ENCODE results near the gene CLK4.

The CLK4 gene

DNA sequence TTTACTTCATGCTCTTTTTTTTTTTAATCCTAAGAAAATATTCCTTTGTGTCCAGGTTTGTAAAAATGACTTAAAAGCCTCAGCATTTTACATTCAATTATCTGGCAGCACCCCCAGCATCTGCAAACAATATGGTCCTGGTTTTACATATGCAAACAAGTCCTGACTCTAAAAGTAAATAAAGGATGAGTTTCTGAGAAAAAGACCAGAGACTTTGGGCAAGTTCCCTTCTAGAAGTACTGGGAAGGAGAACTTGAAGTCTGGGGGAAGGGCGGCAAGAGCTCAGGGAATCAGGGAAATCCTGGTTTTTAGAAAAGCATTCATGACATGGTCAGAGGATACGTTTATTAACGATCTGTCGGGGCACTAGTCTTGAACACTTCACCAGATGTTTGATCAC is 62.5 kb downstream of the CLK4 start:
- no peak overlapping the region for H2AFZ ChIP-seq
- no peak overlapping the region for H3K4me2 ChIP-seq (ENCODE audit: low read length)
- TF ChIP-seq CTCF (IDR thresholded peaks at IDR 0.05) = no peak
- no peaks in the 10 kb centered on the region for H3K9me3 ChIP-seq (ENCODE audit: control insufficient read depth, low read length)
- H3K27ac ChIP-seq = no peak overlapping the region
- no peaks in the 10 kb centered on the region for H3K36me3 ChIP-seq (ENCODE audit: control insufficient read depth, insufficient read depth, low read length)
- no peaks in the 10 kb centered on the region for H3K4me1 ChIP-seq
- no peak overlapping the region for H3K9ac ChIP-seq
- no peaks in the 10 kb centered on the region for H3K27me3 ChIP-seq (ENCODE audit: control insufficient read depth, insufficient read depth, low read length)
- no peak overlapping the region for H3K4me3 ChIP-seq (ENCODE audit: low read depth, low read length)
- no peaks in the 10 kb centered on the region for H3K79me2 ChIP-seq

DNA sequence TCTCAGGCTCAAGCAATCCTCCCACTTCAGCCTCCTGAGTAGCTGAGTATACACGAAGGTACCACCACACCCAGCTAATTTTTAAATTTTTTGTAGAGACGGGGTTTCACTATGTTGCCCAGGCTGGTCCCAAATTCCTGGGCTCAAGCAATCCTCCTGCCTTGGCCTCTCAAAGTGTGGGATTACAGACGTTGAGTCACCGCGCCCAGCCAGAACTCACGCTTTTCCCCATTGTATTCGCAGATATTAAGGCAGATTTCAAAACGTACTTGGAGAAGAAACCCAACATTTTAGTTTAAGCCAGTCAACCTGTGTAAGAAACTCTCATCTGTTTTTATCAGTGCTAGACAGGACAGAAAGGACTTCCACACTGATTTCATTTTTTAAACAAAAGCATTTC is 63.2 kb downstream of the CLK4 start:
- H3K4me3 ChIP-seq (ENCODE audit: low read depth, low read length) = no peak overlapping the region
- no peaks in the 10 kb centered on the region for H3K9me3 ChIP-seq (ENCODE audit: control insufficient read depth, low read length)
- no peak overlapping the region for H3K27ac ChIP-seq
- no peaks in the 10 kb centered on the region for H3K4me1 ChIP-seq
- H3K79me2 ChIP-seq = peaks cover 2% of the 10 kb centered on the region
- no peaks in the 10 kb centered on the region for H3K27me3 ChIP-seq (ENCODE audit: control insufficient read depth, insufficient read depth, low read length)
- no peak overlapping the region for H3K4me2 ChIP-seq (ENCODE audit: low read length)
- no peak for TF ChIP-seq CTCF (IDR thresholded peaks at IDR 0.05)
- no peaks in the 10 kb centered on the region for H3K36me3 ChIP-seq (ENCODE audit: control insufficient read depth, insufficient read depth, low read length)
- no peak overlapping the region for H3K9ac ChIP-seq
- H2AFZ ChIP-seq = no peak overlapping the region

GRCh38 chr5:178561746-178562264 is 65.0 kb downstream of the CLK4 start:
- no peak overlapping the region for H3K9ac ChIP-seq
- no peaks in the 10 kb centered on the region for H3K36me3 ChIP-seq (ENCODE audit: control insufficient read depth, insufficient read depth, low read length)
- H3K27ac ChIP-seq = no peak overlapping the region
- H3K4me2 ChIP-seq (ENCODE audit: low read length) = no peak overlapping the region
- no peaks in the 10 kb centered on the region for H3K27me3 ChIP-seq (ENCODE audit: control insufficient read depth, insufficient read depth, low read length)
- H3K9me3 ChIP-seq (ENCODE audit: control insufficient read depth, low read length) = no peaks in the 10 kb centered on the region
- no peak for TF ChIP-seq CTCF (IDR thresholded peaks at IDR 0.05)
- no peaks in the 10 kb centered on the region for H3K4me1 ChIP-seq
- H3K4me3 ChIP-seq (ENCODE audit: low read depth, low read length) = no peak overlapping the region
- H3K79me2 ChIP-seq = peaks cover 4% of the 10 kb centered on the region
- no peak overlapping the region for H2AFZ ChIP-seq

DNA sequence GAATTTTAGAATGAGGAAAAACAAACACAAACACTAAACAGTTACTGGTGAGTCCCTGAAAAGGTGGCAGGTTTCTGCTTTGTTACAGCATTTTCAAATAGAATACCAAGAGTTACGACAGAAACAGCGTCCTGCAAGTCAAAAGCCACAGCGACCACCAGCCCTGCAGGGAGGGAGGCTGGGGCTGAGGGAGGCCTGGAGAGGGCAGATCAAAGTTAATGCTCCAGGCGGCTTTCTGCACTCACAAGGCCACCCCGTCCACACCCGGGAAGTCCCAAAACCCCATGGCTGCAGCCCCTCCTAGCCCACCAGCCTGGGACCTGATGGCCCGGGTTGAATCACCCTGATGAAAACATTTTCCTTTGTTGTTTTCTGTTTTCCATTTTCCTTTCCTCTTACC is 65.9 kb downstream of the CLK4 start:
- Histone ChIP-seq H3K79me2 (peaks cover 4% of the 10 kb centered on the region), H3K9ac (no peak overlapping the region), H3K27ac (no peak overlapping the region), H3K4me1 (no peaks in the 10 kb centered on the region), H2AFZ (no peak overlapping the region), H3K9me3 (ENCODE audit: control insufficient read depth, low read length) (no peaks in the 10 kb centered on the region), H3K36me3 (ENCODE audit: control insufficient read depth, insufficient read depth, low read length) (no peaks in the 10 kb centered on the region), H3K4me2 (ENCODE audit: low read length) (no peak overlapping the region), H3K4me3 (ENCODE audit: low read depth, low read length) (no peak overlapping the region), H3K27me3 (ENCODE audit: control insufficient read depth, insufficient read depth, low read length) (no peaks in the 10 kb centered on the region)
- no peak for TF ChIP-seq CTCF (IDR thresholded peaks at IDR 0.05)

DNA sequence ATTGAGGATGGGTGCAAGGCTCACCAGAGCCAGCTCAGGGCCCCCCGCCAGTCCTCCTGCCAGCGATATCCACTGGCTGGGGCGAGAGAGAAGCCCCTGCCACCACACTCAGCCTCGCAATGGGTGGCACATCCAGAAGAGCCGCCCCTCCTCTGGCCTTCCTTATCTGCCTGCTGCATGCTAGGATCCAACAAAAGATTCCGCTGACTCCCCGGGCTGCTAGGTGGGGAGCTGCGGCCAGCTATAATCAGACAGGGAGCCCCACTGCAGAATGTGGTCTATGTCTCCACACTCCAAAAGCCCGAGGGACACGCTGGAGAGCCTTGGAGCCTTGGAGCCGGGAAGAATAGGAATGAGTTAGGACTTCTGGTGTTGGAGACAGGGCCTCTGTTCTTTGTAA is 69.4 kb downstream of the CLK4 start:
- no peak for TF ChIP-seq CTCF (IDR thresholded peaks at IDR 0.05)
- H3K9ac ChIP-seq = no peak overlapping the region
- no peak overlapping the region for H3K27ac ChIP-seq
- H2AFZ ChIP-seq = no peak overlapping the region
- no peaks in the 10 kb centered on the region for H3K27me3 ChIP-seq (ENCODE audit: control insufficient read depth, insufficient read depth, low read length)
- no peak overlapping the region for H3K4me3 ChIP-seq (ENCODE audit: low read depth, low read length)
- H3K36me3 ChIP-seq (ENCODE audit: control insufficient read depth, insufficient read depth, low read length) = no peaks in the 10 kb centered on the region
- H3K4me2 ChIP-seq (ENCODE audit: low read length) = no peak overlapping the region
- no peaks in the 10 kb centered on the region for H3K9me3 ChIP-seq (ENCODE audit: control insufficient read depth, low read length)
- peaks cover 9% of the 10 kb centered on the region for H3K4me1 ChIP-seq
- peaks cover 4% of the 10 kb centered on the region for H3K79me2 ChIP-seq

Data from parathyroid adenoma (tissue), 2 donors.